ENCODE results near the gene RAB36. TPM values are rescaled to one million over a fixed set of nuclear protein-coding genes. Genes with fewer than 3 reads are reported as not detected.
A peak's percentile ranks its signal among the peaks of the same experiment; 100 is the strongest.

The RAB36 gene
- total RNA-seq, 1 experiment from 2014 or later, result 1.4 TPM

DNA sequence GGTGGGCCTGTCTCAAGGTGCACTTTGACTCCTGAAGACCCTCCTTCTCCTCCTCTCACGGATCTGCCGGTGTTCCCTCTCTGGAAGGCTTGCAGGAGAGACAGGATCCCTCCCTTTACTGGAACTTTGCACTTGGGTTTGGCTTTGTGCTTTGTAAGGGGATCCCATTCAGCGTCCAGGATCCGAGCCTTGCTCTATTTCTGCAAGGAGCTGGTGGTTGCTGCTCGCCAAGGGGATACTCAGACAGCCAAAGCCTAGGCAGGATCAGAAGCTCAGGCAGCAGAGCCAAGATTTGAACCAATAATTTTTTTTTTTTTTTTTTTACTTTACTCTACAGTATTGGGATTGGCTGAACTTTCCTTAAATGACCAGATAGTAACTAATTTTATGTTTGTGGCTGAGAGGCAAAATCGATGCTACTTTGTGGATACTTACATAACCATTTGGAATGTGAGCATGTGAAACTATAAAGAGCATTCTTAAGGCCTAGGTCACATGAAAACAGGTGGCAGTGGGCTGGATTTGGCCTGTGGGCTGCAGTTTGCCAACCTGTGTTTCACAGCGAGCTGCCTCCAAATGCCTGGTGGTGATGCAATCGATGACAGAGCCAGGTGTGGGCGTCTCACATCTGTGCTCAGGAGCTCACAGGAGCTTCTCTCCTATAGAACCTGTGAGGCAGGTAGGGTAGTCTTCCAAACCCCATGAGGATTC, 60.2 kb downstream of the RAB36 start:
- H4K20me1 ChIP-seq (ENCODE audit: control insufficient read depth, insufficient read depth, insufficient read length), result no peaks in the 10 kb centered on the region
- no peak overlapping the region for H2BK5ac ChIP-seq (ENCODE audit: insufficient read length, low read length)
- no peaks in the 10 kb centered on the region for H3K23me2 ChIP-seq (ENCODE audit: insufficient read length, low read depth, low read length, poor library complexity, severe bottlenecking)
- whole genome bisulfite sequencing (ENCODE audit: extremely low coverage, insufficient read length, low lambda C conversion rate), result no CpG with 5 or more reads among the region's 9 CpGs
- no peak overlapping the region for H2AFZ ChIP-seq (ENCODE audit: low read length)
- no peak for DNase-seq
- no peak overlapping the region for H3K4me2 ChIP-seq (ENCODE audit: insufficient read depth, insufficient read length, low read length)
- Mint-ChIP-seq H3K36me3 (ENCODE audit: insufficient read depth in 1 of 3, low read depth in 3 of 3) (peaks cover 19 to 38% (median 34%) of the 10 kb centered on the region in 3 experiments), H3K27ac (peak overlapping the region; percentile 44 to 95 (median 83); a peak in 5 of 7 replicates), H3K4me3 (peak overlapping the region in 1 of 2 experiments; percentile 26; a peak in 2 of 5 replicates), H3K9me3 (no peaks in the 10 kb centered on the region), H3K27me3 (ENCODE audit: low read depth) (no peaks in the 10 kb centered on the region), H3K4me1 (peaks cover 25 to 35% of the 10 kb centered on the region in 2 experiments)
- no peak overlapping the region for H2BK20ac ChIP-seq (ENCODE audit: low read depth, low read length, poor library complexity, severe bottlenecking)
- H3K9me3 ChIP-seq (ENCODE audit: control insufficient read depth, low read depth, low read length), result no peaks in the 10 kb centered on the region
- H3K79me2 ChIP-seq (ENCODE audit: insufficient read depth, low read length), result peaks cover 32% of the 10 kb centered on the region; the same call in 1 of the 2 replicates
- no peak overlapping the region for H4K5ac ChIP-seq (ENCODE audit: insufficient read length, low read depth, low read length)
- no peak overlapping the region for H2BK15ac ChIP-seq (ENCODE audit: low read depth, low read length)
- no peak overlapping the region for H3T11ph ChIP-seq (ENCODE audit: low read length)
- no peak overlapping the region for H2BK12ac ChIP-seq (ENCODE audit: insufficient read length, low read depth, low read length)
- no peak overlapping the region for H4K91ac ChIP-seq (ENCODE audit: insufficient read length, low read depth, low read length)
- TF ChIP-seq, protein P1, sequence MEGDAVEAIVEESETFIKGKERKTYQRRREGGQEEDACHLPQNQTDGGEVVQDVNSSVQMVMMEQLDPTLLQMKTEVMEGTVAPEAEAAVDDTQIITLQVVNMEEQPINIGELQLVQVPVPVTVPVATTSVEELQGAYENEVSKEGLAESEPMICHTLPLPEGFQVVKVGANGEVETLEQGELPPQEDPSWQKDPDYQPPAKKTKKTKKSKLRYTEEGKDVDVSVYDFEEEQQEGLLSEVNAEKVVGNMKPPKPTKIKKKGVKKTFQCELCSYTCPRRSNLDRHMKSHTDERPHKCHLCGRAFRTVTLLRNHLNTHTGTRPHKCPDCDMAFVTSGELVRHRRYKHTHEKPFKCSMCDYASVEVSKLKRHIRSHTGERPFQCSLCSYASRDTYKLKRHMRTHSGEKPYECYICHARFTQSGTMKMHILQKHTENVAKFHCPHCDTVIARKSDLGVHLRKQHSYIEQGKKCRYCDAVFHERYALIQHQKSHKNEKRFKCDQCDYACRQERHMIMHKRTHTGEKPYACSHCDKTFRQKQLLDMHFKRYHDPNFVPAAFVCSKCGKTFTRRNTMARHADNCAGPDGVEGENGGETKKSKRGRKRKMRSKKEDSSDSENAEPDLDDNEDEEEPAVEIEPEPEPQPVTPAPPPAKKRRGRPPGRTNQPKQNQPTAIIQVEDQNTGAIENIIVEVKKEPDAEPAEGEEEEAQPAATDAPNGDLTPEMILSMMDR (conservative IDR thresholded peaks at IDR 0.05), result no peak
- no peak overlapping the region for H2BK120ac ChIP-seq (ENCODE audit: low read depth, low read length, poor library complexity, severe bottlenecking)
- H3K14ac ChIP-seq (ENCODE audit: insufficient read depth, low read length), result peak overlapping the region; percentile 49; the same call in 1 of the 2 replicates
- H4K8ac ChIP-seq (replicated peaks; ENCODE audit: insufficient read length, low read depth, low read length), result no peak overlapping the region
- H3K4me1 ChIP-seq (ENCODE audit: insufficient read depth, low read length), result peaks cover 2% of the 10 kb centered on the region; the same call in 1 of the 2 replicates
- H3K79me1 ChIP-seq (ENCODE audit: insufficient read depth, low read depth, low read length, poor library complexity, severe bottlenecking), result no peaks in the 10 kb centered on the region
- H3K9ac ChIP-seq (ENCODE audit: extremely low read depth, insufficient read length, low read length), result no peak overlapping the region
- H2AK5ac ChIP-seq (ENCODE audit: insufficient read length, low read length), result no peak overlapping the region
- H3K4ac ChIP-seq (ENCODE audit: low read depth, low read length), result no peak overlapping the region
- no peak overlapping the region for H3K56ac ChIP-seq (ENCODE audit: insufficient read length, low read depth, low read length)
- H3K27ac ChIP-seq (ENCODE audit: insufficient read length, low read depth, low read length), result no peak overlapping the region
- no peak overlapping the region for H3K23ac ChIP-seq (ENCODE audit: insufficient read length, low read depth, low read length)
- H3K27me3 ChIP-seq (ENCODE audit: insufficient read depth, low read length), result no peaks in the 10 kb centered on the region
- no peak overlapping the region for H3K18ac ChIP-seq (ENCODE audit: insufficient read length, low read depth, low read length)
